NCI-H2196 treated with DMSO at 0.1 percent for 48 hours (cell line): Measurements from ENCODE around the gene NR1H2.
A peak's percentile ranks its signal among the peaks of the same experiment; 100 is the strongest.
"Not testable (repeated sequence)": the region's sequence is repeated elsewhere in the genome, so short reads cannot be mapped to it uniquely, and the experiment has no call there.

ENCODE experiments used
- DNase-seq: peaks from one replicate; lab custom pipeline; 2025; ENCODE audit not compliant: unreplicated experiment; lab: John Stamatoyannopoulos, UW

NR1H2 gene

DNA sequence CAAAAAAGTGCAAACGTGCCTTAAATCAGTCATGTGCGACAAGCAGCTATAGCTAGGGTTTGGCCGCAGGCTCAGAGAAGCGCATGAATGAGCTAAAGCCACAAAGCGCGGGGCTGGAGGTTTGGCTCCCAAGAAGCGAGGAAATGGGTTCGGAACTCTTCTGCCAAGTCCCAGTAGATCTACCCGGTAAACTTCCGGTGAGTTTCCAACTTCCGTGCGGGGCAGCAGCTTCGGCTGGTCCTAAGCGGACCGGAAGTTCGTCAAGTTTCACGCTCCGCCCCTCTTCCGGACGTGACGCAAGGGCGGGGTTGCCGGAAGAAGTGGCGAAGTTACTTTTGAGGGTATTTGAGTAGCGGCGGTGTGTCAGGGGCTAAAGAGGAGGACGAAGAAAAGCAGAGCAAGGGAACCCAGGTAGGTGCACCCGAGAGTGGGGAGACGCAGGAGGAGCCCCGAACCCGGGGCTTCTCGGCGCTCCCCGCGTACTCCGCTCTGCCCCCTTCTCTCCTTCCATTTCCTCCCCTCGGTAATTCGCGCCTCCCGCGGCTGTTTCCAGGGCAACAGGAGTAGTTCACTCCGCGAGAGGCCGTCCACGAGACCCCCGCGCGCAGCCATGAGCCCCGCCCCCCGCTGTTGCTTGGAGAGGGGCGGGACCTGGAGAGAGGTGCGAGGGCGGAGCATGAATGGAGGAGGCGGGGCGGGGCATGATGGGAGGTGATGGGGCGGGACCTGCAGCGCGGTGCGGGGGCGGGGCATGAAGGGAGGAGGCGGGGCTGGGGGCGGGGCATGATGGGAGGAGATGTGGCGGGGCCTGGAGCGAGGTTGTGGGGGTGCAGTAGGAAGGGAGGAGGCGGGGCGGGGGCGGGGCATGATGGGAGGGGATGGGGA is at the start of gene NR1H2:
NR1H2 (plus strand) TSS at position 292 of the 885 bp plus-strand sequence. CDS start 1,149 bp downstream, outside the sequence.
- peak; percentile 92 for DNase-seq

DNA sequence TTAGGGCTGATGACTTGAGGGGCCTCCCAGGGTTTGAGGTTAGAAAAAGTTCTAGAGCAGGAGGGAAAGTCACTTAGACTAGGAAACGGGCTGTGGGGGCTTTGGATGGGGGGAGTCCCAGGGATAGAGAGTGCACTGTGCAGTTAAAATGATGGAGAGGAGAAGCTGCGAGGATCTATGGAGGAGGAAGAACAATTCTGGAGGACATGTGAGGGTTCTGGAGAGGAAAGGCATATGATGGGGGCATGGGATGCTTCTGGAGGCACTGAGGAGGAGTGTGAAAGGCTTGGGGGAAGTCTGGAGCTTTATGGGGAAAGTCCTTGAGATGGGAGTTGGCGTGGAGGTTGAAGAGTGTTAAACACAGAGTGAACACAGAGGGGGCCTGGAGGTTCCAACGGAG is 49.2 kb upstream of the NR1H2 start:
- DNase-seq = no peak

DNA sequence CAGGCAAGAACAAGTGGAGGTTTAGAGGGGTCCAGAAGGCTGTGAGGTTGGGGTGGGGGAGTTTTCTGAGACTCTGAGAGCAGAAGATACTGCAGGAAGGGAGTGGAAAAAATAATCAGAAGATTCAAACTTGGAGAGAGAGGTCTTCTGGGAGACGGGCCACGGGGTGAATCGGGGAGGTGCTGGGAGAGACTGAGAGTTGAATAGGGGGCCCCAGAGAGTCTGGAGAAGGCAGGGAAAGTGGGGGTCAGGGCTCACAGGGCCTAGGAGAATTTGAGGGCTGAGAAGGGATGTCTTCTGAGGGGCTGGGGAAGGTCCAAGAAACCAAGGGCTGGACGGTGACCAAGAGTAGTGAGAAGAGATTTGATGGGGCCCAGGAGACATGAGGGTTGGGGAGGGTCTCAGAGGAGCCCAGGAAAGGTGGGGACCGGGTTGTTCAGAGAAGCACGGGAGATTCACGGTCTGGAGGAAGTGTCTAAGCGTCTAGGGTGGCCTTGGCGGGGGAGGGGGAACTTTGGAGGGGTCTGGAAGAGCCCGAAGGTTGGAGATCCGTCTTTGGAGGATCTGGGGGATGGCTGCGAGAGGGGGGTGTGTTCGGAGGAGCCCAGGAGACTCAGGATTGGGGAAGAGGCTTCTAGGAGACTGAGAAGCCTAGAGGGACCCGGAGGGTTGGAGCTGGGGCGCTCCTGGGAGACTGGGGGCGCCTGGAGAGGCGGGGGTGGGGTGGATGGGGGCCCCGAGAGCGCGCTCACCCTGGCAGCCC is 48.6 kb upstream of the NR1H2 start:
- no peak for DNase-seq

DNA sequence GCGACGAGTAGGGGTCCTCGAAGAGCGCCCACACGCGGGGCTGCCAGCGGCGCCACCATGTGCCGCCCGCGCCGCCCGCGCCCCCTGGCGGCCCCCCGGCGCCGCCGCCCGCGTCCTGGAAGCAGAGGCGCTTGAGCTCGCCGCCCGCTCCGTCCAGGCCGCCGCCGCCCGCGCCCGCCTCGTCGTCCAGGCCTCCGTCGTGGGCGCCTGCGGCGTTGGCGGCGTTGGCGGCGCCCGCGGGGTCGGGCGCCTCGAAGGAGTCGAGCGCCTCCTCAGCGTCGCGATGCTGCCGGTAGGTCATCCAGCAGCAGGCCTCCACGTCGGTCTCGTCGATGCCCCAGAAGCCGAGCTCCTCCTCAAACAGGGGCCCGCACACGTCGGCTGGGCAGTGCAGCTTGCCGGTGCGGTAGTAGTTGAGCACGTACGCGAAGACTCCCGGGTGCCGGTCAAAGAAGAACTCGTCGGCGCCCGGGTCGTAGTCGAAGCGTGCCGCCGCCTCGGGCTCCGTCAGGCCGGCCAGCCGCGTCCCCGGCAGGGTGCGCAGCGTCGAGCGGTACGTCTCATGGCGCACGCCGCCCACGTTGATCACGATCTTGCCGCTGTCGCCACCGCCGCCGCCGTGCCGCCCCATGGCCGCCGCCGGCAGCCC is 47.9 kb upstream of the NR1H2 start:
- no peak for DNase-seq

DNA sequence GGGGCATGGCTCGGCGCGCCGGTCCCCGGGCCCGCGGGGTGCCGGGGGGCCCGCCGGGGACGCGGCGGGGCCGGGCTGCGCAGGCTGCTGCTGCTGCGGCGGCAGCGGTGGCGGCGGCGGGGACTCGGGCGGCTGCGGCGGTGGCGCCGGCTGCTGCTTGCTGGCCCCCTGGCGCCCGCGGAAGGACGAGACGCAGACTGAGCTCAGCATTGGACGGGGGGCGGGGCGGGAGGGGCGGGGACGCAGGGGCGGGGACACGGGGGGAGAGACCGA is 47.4 kb upstream of the NR1H2 start:
- no peak for DNase-seq

DNA sequence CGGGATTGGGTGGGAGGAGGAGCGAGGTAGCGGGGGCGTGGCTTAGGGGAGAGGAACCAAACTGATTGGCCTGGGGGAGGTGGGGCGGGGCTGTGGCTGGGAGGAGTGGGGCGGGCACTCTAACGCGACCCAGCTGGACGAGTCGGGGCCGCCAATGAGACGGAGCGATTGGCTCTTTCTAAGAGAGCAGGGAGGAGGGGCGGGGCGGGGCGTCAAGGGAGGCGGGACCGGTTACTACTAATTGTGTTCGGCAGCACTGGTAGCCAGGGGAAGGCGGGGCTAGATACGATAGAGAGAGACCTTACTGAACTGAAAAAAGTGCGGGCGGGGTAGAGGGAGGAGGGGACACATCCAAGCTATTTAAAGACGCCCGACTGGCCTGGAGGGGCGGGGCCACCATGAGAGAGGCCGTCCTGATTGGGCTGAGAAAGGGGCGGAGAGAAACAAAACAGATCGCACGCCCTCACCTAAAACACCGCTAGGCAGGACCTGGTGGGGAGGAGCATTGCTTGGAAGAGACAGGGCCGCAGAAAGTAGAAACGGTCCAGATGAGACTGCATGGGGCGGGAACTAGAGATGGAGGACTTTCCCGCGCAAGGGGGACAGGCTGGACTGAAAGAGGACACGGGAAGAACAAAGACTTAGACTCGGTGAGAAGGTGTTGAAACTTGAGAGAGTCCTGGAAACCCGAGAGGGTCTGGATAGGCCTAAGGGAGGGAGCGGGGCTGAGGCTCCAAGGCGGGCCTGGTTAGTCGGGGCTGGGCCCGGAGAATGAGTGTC is 46.9 kb upstream of the NR1H2 start, which contains the start of gene KCNC3:
KCNC3 (minus strand) TSS at position 232 of the 780 bp plus-strand sequence. CDS start 295 bp downstream, outside the sequence.
- DNase-seq = peak; percentile 99

DNA sequence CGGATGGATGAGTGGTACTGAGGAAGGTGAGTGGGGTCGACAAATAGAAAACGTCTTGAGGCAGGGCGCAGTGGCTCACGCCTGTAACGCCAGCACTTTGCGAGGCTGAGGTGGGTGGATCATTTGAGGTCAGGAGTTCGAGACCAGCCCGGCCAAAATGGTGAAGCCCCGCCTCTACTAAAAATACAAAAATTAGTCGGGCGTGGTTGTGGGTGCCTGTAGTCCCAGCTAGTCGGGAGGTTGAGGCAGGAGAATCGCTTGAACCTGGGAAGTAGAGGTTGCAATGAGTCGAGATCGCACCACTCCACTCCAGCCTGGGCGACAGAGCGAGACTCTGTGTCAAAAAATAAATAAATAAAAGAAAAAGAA is 46.3 kb upstream of the NR1H2 start:
- not testable (repeated sequence) for DNase-seq

DNA sequence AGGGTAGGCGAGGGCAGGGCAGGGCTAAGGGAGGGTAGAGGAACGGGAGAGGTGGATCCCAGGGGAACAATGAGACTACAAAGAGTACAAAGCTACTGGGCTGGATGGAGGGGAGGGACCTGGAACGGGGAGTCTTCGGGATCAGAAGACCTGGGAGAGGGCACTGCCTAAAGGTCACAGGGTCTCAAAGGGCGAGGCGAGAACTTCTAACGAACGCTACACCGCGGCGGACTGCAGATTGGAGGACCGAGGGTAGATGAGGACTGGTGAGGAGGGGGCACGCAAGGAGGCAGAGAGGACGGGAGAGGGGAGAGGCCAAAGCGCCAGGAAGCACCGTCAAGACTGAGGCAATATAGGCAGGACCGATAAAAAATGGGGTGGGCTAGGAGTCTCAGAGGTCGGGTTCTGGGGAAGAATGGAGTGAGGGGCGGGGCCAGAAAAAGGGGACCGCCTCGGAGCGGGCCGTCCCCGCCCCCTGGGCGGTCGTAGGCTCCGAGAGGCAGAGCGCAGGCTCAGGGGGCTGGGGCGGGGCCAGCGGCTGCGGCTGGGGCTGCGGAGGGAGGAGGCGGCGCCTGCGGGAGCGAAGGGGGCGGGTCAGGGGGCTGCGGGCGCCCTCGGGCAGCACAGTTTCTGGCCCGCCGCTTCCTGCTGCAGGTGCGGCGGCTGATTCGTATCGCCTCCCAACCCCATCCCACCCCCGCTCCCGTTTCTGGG is 45.7 kb upstream of the NR1H2 start:
- DNase-seq = peak; percentile 90

DNA sequence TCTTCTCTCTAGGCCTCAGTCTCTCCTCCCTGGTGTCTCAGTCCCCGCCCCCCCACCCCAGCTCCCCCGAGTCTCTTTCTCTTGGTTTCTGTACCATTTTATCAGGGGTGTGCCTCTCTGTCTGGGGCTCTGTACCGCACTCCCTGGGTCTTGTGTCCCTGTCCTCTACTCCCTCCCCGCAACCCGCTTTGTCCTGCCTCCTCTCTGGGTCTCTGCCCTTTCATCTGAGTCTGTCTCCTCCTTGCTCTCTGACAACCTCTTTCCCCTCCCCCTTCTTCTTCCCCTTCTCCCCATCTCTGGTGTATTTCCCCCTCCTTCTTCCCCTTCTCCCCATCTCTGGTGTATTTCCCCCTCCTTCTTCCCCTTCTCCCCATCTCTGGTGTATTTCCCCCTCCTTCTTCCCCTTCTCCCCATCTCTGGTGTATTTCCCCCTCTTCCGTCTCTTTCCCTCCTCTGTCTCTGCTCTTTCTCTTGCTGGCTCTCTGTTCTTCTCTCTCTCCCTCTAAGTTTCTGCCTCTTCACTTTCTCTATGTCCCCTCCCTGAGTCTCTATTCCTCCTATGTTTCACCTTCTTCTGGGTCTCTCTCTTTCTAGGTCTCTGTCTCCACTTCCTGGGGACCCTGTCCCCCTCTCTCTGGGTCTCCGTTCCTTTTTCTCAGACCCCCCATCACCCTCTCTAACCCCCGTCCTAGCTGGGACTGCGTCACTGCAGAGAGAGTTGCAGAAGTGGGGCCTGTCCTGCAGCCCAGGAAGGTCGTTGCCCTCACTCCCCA is 44.9 kb upstream of the NR1H2 start:
- no peak for DNase-seq

DNA sequence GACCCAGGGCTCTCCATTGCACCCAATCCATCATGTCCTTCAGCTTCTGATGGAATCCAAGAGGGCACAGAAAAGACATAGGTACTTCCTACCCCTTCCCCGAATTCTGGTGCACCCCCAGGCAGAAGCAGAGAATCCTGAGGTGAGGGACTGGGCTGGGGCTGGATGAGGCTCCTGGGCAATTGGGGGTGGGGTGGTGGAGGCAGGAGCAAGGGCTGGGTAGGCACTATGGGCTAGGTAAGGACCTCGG is 44.3 kb upstream of the NR1H2 start:
- no peak for DNase-seq

DNA sequence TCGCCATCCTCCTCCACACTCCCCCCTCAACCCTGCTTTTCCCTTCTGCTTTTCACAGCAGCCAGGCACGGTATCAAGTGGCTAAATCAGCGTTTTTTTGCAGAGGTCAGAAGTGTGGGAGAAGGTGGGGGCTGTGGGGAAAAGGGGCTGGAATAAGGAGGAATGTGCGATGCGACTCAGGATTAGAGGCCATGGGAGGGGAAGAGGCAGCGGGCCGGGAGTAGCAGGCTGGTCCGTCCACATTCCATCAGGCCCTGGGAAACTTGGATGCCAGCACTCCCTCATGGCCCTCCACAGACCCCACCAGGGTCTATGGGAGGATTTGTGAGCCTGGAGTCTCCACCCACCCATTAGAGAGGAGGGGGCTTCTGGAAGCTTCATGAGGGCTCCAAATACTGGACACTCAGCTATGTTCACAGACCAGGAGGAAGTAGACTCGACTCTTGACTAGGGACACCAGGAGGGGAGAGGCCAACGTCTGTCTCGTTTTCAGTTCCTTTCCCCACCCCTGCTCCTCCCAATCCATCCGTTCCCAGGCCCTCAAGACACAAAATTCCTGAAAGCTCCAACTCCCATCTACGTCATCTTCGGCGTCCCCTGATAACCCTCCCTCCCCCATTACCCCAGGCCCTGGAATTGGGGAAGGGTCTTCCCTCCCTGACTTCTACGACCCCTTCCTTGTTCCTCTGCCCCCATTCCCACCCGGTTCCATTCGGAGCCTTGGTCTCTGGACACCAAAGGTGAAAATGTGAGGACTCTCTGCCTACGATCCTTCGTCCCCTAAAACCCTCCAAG is 43.8 kb upstream of the NR1H2 start:
- DNase-seq = no peak

DNA sequence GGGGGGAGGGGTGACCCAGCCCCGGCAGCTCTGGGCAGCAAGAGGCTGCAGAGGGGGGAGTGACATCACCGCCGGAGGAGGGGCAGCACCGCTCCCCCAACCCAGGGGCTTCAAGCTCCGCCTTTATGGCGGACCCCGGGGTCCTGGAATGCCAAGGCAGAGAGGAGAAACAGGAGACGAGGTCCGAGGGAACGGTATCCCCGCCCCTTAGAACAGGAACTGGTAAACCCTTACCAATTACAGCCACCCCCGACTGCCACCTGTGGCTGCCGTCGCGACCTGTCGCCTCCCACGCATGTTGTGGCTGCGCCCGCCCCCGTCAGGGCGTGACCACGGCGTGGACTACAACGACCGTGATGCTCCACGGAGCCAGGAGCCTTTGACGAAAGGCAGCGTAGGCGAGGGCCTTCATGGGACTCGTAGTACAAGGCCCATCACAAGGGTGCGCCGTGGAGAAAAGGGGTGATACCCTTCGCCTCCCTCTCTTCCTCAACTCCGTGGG is 43.0 kb upstream of the NR1H2 start:
- DNase-seq = peak; percentile 82

DNA sequence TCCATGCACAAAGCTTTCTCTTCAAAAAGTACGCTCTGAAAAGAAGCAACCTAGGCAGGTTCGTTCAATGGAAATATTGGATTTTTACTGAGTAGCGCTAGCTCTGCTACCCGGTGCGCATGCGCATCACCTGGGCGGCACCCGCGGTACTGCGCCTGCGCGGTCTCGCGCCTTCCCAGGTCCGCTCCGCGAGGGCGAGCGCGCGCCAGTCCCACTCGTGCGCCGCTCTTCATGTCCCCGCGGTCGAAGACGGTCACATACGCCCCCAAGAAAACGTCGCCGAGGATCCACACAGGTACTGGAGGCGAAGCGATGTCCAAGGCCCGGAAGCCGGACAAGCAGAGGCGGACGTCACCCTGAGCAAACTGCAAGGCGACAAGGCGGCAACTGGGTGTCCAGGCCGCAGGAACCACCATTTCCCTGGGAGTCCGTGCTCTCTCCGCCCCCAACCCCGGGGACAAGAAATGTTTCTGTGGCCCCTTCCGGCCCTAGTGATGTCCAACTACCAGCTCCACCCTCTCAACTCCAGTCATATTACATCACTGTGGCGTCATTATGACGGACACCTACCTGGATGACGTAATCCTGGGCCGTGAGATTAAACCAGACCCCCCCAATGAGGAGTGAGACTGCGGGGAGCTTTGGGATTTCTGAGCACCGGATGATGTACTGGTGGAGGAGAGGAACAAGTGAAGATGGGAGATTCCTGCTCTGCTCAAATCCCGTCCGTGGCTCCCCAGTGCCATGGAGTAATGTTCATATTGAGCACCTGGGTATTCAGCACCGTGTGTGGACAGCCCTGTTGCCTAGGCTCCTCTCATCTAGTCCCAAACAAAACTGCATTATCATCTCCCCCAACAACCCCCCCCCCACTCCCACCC is 42.3 kb upstream of the NR1H2 start:
- peak; percentile 82 for DNase-seq

DNA sequence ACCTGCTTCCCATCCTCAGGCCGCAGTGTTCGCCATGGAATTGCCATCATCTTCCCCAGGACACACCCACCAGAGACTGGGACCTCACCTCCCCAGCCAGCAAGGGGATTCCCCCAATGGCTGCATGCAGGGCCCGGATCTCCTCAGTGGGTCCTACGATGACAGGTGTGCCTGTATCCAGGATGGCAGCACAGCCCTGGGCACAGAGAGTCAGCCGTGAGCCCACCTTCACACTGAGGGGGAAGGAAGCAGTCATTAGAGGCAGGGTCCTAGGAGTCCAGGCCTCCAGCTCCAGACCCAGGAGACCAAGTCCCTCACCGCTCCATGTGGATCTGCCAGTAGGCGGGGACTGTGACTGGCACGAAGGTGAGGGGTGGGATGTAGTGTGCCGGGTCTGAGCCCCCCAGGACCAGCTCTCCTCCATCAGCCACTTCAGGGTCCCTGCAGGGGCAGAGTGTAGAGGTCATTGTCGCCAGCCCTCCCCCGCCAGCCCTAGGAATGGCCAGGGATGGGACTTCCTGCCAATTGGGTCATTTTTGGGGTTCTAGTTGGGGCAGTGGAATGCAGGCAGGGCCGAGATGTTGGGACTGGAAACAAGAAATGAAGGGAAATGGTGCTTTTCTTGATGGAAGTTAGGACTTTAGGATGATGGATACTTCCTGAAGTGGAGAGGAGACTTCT is 41.4 kb upstream of the NR1H2 start:
- DNase-seq = no peak

DNA sequence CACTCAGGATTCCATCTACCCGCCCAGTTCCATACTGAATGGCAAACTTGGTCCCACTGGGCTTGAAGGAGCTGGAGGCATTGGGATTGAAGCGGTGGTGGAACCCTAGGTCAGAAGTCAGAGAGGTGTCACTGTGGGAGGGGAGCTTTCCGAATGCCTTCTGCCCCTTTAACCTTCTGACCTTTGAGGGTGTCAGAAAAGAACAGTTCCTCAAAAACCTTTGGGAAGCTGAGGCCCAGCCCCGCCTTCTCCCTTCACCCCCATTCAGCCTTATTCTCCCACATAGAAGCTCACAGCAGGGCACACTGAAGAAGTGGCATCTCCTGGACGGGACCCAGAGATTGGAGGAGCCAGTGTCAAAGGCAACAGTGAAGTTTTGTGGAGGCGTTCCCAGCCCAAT is 39.2 kb upstream of the NR1H2 start:
- not testable (repeated sequence) for DNase-seq

DNA sequence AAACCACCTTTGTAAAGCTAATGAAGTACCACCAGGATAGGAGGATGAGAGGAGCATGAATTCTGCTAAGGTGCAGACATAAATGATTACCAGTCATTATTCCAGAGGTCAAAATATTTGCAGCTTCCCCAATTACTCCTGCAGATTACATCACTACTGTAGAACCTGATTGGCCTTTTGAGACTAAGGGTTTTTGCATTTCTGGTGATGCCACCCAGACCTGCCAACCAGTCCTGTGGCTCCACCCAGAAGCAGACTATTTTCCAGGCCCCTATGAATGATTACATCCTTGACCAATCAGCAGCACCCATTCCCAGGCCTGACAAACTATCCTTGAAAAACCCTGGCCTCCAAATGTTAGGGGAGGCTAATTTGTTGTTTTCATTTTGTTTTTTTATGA is 35.9 kb upstream of the NR1H2 start:
- no peak for DNase-seq

DNA sequence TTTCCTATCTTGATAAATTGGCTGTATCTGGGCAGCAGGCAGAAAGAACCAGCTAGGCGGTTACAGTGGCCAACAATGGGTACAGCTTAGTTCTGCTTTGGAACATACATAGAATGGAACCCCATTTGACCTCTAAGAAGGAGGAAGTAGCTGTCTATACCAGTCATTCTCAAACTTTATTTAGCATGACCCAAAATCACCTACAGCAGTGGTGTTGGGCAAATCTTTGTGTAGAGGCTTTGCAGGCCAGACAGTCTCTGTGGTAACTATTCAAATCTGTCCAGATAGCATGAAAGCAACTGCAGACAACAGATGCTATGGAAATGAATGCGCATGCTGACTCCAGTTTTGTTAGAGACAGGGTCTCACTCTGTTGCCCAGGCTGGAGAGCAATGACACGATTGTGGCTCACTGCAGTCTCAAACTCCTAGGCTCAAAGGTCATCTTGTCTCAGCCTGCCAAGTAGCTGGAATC is 35.1 kb upstream of the NR1H2 start:
- DNase-seq = no peak
